ENCODE results near the gene PARD3B.
A peak's percentile ranks its signal among the peaks of the same experiment; 100 is the strongest.

PARD3B gene

GRCh38 chr2:205545971-205546816 is 1000.9 kb downstream of the PARD3B start:
- DNase-seq, result no peak

GRCh38 chr2:205555566-205556230 is 1010.4 kb downstream of the PARD3B start:
- no peak for DNase-seq

GRCh38 chr2:205556357-205556756 is 1011.1 kb downstream of the PARD3B start:
- DNase-seq, result no peak

- no peak for DNase-seq
Observed at GRCh38 chr2:205556841-205557539, 1011.7 kb downstream of the PARD3B start.

GRCh38 chr2:205557873-205558272 is 1012.6 kb downstream of the PARD3B start:
- no peak for DNase-seq

- DNase-seq, result no peak
Observed at GRCh38 chr2:205561441-205561840, 1016.2 kb downstream of the PARD3B start.

- peak in 1 of 2 experiments; percentile 35 for DNase-seq
Observed at GRCh38 chr2:205563646-205564045, 1018.4 kb downstream of the PARD3B start.

- DNase-seq, result no peak
Observed at GRCh38 chr2:205564346-205565141, 1019.3 kb downstream of the PARD3B start.

- no peak for DNase-seq
Observed at GRCh38 chr2:205565142-205565522, 1019.9 kb downstream of the PARD3B start.

- no peak for DNase-seq
Observed at GRCh38 chr2:205566606-205567168, 1021.4 kb downstream of the PARD3B start.

- DNase-seq, result no peak
Observed at GRCh38 chr2:205568620-205569019, 1023.3 kb downstream of the PARD3B start.

GRCh38 chr2:205570648-205571047 is 1025.4 kb downstream of the PARD3B start:
- DNase-seq, result no peak

- no peak for DNase-seq
Observed at GRCh38 chr2:205571360-205571959, 1026.2 kb downstream of the PARD3B start.

- no peak for DNase-seq
Observed at GRCh38 chr2:205574001-205574400, 1028.7 kb downstream of the PARD3B start.

GRCh38 chr2:205579335-205579734 is 1034.1 kb downstream of the PARD3B start:
- DNase-seq, result no peak

GRCh38 chr2:205580212-205580987 is 1035.1 kb downstream of the PARD3B start:
- DNase-seq, result no peak

- no peak for DNase-seq
Observed at GRCh38 chr2:205582366-205582765, 1037.1 kb downstream of the PARD3B start.

GRCh38 chr2:205585449-205586383 is 1040.4 kb downstream of the PARD3B start:
- DNase-seq, result no peak

GRCh38 chr2:205586626-205587025 is 1041.4 kb downstream of the PARD3B start:
- no peak for DNase-seq

- DNase-seq, result no peak
Observed at GRCh38 chr2:205589479-205589878, 1044.2 kb downstream of the PARD3B start.

Measured in NCI-H526 (cell line).